Endothelial cell of umbilical vein (primary cell): ENCODE data around the gene RTCA. TPM values are rescaled to one million over a fixed set of nuclear protein-coding genes. Genes with fewer than 3 reads are reported as not detected.
"Not testable (repeated sequence)": the region's sequence is repeated elsewhere in the genome, so short reads cannot be mapped to it uniquely, and the experiment has no call there.

Experiments used
- BruUV-seq: library from RNA; stranded (reverse); fragments of 400-500 nt; replicated peaks from 2 replicates; lab custom pipeline; 2021; lab: Mats Ljungman, UMichigan
- CTCF ChIA-PET: fragments of 300-600, 350-600 bp; sonication (Branson Sonifier 250); formaldehyde crosslinking; loops from one replicate; lab custom pipeline; 2021; ENCODE audit warnings: antibody characterized with exemption, inconsistent platforms; lab: Charles Lee
- POLR2A ChIA-PET: fragments of 300-600, 350-600 bp; sonication (Branson Sonifier 250); formaldehyde crosslinking; loops from one replicate; lab custom pipeline; 2021; ENCODE audit warnings: antibody characterized with exemption, inconsistent platforms; lab: Charles Lee
- DNase-seq: peaks from one replicate; pipeline ENCODE4 v3.0.0-alpha.2; 2011; ENCODE audit warnings: low read depth, low spot score
- FAIRE-seq: peaks from 2 replicates; lab custom pipeline; 2011; peaks lifted over from hg19 to GRCh38; lab: Jason Lieb, UNC
- H2AFZ ChIP-seq: 2 replicates; pipeline ENCODE4 v1.6.0; 2012; ENCODE audit warnings: low read depth, low read length, control low read depth, inconsistent platforms
- H3K27ac ChIP-seq: 2 replicates; pipeline ENCODE4 v1.5.1; 2011; ENCODE audit warnings: low read depth, mild to moderate bottlenecking, control low read depth, low read length, moderate library complexity; ENCODE audit not compliant: insufficient read depth
- H3K27me3 ChIP-seq, 2 experiments: 2 replicates each; pipeline versions ENCODE4 v1.6.0 to v1.6.1; 2011; ENCODE audit warnings: low read length in 2 of 2, mixed read lengths in 1 of 2; ENCODE audit not compliant: control insufficient read depth in 2 of 2, insufficient read depth in 2 of 2
- H3K36me3 ChIP-seq, 2 experiments: 2 replicates in 1 of 2; 3 replicates in 1 of 2; pipeline ENCODE4 v1.5.1; 2011; ENCODE audit warnings: low read length in 2 of 2, mild to moderate bottlenecking in 1 of 2, moderate library complexity in 1 of 2; ENCODE audit not compliant: control insufficient read depth in 2 of 2, insufficient read depth in 2 of 2; ENCODE audit errors: extremely low read depth in 1 of 2
- H3K4me1 ChIP-seq: 3 replicates; pipeline ENCODE4 v1.5.1; 2011; ENCODE audit warnings: mild to moderate bottlenecking, low read length; ENCODE audit not compliant: control insufficient read depth, insufficient read depth; ENCODE audit errors: extremely low read depth
- H3K4me2 ChIP-seq: 2 replicates; pipeline ENCODE4 v1.6.1; 2011; ENCODE audit warnings: low read length, control low read depth, mixed read lengths; ENCODE audit not compliant: insufficient read depth
- H3K4me3 ChIP-seq, 3 experiments: fragments of 200-600 bp in 1 of 3; sonication (generic), shearing (Covaris generic) in 1 of 3; replicated peaks in 1 of 3; 2 replicates each; pipeline ENCODE4 v1.5.1; 2011 to 2016; ENCODE audit warnings: control low read depth in 3 of 3, low read length in 3 of 3, mild to moderate bottlenecking in 2 of 3, inconsistent platforms in 1 of 3, low read depth in 1 of 3, moderate library complexity in 1 of 3; ENCODE audit not compliant: insufficient read depth in 1 of 3
- H3K79me2 ChIP-seq: 2 replicates; pipeline ENCODE4 v1.6.0; 2012; ENCODE audit warnings: low read length, inconsistent platforms; ENCODE audit not compliant: control insufficient read depth, insufficient read depth
- H3K9ac ChIP-seq: replicated peaks from 2 replicates; pipeline ENCODE3; 2011; ENCODE audit warnings: low read length, control low read depth; ENCODE audit not compliant: insufficient read depth; ENCODE audit errors: extremely low read depth
- H3K9me1 ChIP-seq: replicated peaks from 3 replicates; pipeline ENCODE4 v1.6.0; 2011; ENCODE audit warnings: mild to moderate bottlenecking, low read length; ENCODE audit not compliant: control insufficient read depth, insufficient read depth; ENCODE audit errors: extremely low read depth
- H3K9me3 ChIP-seq: replicated peaks from 2 replicates; pipeline ENCODE4 v1.5.1; 2012; ENCODE audit warnings: low read length, inconsistent platforms; ENCODE audit not compliant: control insufficient read depth, insufficient read depth
- H4K20me1 ChIP-seq: replicated peaks from 2 replicates; pipeline ENCODE3; 2011; ENCODE audit warnings: mild to moderate bottlenecking, low read length; ENCODE audit not compliant: control insufficient read depth, insufficient read depth; ENCODE audit errors: extremely low read depth
- EZH2 ChIP-seq: IDR thresholded peaks from 2 replicates; pipeline ENCODE4 v1.6.1; 2012; ENCODE audit warnings: borderline replicate concordance, low read depth, mild to moderate bottlenecking, moderate library complexity, low read length, inconsistent platforms; ENCODE audit not compliant: severe bottlenecking
- FOS ChIP-seq: IDR thresholded peaks from 2 replicates; pipeline ENCODE4 v1.6.1; 2011; ENCODE audit warnings: mild to moderate bottlenecking, low read length, moderate library complexity, borderline replicate concordance; ENCODE audit not compliant: insufficient read depth
- GATA2 ChIP-seq: IDR thresholded peaks from 2 replicates; pipeline ENCODE4 v1.7.0; 2011; ENCODE audit warnings: low read depth, mild to moderate bottlenecking, moderate library complexity, mixed read lengths, low read length; ENCODE audit not compliant: insufficient read length, insufficient read depth
- JUN ChIP-seq: IDR thresholded peaks from 2 replicates; pipeline ENCODE4 v1.6.1; 2011; ENCODE audit warnings: borderline replicate concordance, low read depth; ENCODE audit not compliant: insufficient read length, insufficient read depth
- MYC ChIP-seq: IDR thresholded peaks from one replicate; pipeline ENCODE4 v1.6.1; 2011; ENCODE audit warnings: mild to moderate bottlenecking, low read depth, low read length
- POLR2A ChIP-seq: IDR thresholded peaks from 2 replicates; pipeline ENCODE4 v1.6.1; 2012; ENCODE audit warnings: low read depth, mild to moderate bottlenecking, control low read depth, low read length
- POLR2AphosphoS5 ChIP-seq: IDR thresholded peaks from 2 replicates; pipeline ENCODE4 v1.6.1; 2012; ENCODE audit warnings: low read depth, mild to moderate bottlenecking, control low read depth, low read length, moderate library complexity; ENCODE audit not compliant: insufficient read depth
- dilution Hi-C: fragments of 300-500 bp; cut with MboI; formaldehyde crosslinking; loops from one replicate; pipeline ENCODE4 v1.15.0; 2019; ENCODE audit warnings: low sequenced_read_pairs; ENCODE audit not compliant: extremely low pct_ligation_motif_present
- intact Hi-C: fragments of 100-400 bp; cut with micrococcal nuclease; formaldehyde crosslinking; loops from one replicate; pipeline ENCODE4 v1.10.0; 2022
- polyA plus RNA-seq, 4 experiments: library from polyadenylated mRNA; depleted of rRNA in 3 of 4; stranded (reverse) in 3 of 4; unstranded in 1 of 4; fragments of >200 nt; gene quantifications; 2 replicates each; pipeline versions ENCODE4 v1.2.1 to v1.2.3, GENCODE V29; 2011 to 2012; ENCODE audit warnings: missing spikeins in 1 of 4
- total RNA-seq: library from RNA; stranded (reverse); gene quantifications from 2 replicates; pipeline ENCODE4 v1.2.3, GENCODE V29; 2021
- TF ChIP-seq, protein P1 (sequence below), 2 donors: IDR thresholded peaks; 1 replicate in 1 of 2; 2 replicates in 1 of 2; pipeline ENCODE4 v1.5.1; 2011; ENCODE audit warnings: low read length in 2 of 2, mild to moderate bottlenecking in 2 of 2, moderate library complexity in 2 of 2, control low read depth in 1 of 2, inconsistent platforms in 1 of 2, low read depth in 1 of 2; ENCODE audit not compliant: insufficient read depth in 1 of 2; ENCODE audit errors: extremely low read depth in 1 of 2
- TF ChIP-seq, protein P2 (sequence below): IDR thresholded peaks from 2 replicates; pipeline ENCODE4 v1.6.1; 2011; ENCODE audit not compliant: insufficient read depth, insufficient read length

RTCA gene
- total and polyA plus RNA-seq, 2 donors (not counting 3 experiments of a cell fraction or from before 2014, with no cell fraction given), result 20.3 to 46.6 TPM

DNA sequence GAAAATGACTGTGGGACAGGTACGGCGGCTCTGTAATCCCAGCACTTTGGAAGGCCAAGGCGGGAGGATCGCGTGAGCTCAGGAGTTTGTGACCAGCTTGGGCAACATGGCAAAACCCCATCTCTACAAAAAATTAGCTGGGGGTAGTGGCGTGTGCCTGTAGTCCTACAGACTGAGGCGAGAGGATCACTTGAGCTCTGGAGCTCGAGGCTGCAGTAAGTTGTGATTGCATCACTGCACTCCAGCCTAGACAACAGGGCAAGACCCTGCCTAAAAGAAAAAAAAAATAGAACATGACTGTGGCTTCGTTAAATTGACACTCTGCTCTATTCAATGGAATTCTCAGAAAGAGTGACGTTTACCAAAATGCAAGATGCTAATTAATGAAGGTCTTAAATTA lies 12.5 kb upstream of the RTCA start:
- Histone ChIP-seq H3K4me1 (peaks cover 8% of the 10 kb centered on the region), H3K36me3 (no peaks in the 10 kb centered on the region), H3K27ac (no peak overlapping the region), H3K9me3 (no peaks in the 10 kb centered on the region), H3K9me1 (no peaks in the 10 kb centered on the region), H3K4me3 (no peak overlapping the region), H2AFZ (no peak overlapping the region), H3K79me2 (peaks cover 7% of the 10 kb centered on the region), H4K20me1 (no peaks in the 10 kb centered on the region), H3K4me2 (no peak overlapping the region), H3K9ac (no peak overlapping the region), H3K27me3 (peaks cover 0 to 6% of the 10 kb centered on the region in 2 experiments)
- no peak for TF ChIP-seq GATA2
- TF ChIP-seq JUN, result no peak
- TF ChIP-seq EZH2, result no peak
- no peak for TF ChIP-seq MYC
- no peak for TF ChIP-seq POLR2AphosphoS5
- no peak for TF ChIP-seq POLR2A
- no peak for TF ChIP-seq FOS
- TF ChIP-seq, protein P1, sequence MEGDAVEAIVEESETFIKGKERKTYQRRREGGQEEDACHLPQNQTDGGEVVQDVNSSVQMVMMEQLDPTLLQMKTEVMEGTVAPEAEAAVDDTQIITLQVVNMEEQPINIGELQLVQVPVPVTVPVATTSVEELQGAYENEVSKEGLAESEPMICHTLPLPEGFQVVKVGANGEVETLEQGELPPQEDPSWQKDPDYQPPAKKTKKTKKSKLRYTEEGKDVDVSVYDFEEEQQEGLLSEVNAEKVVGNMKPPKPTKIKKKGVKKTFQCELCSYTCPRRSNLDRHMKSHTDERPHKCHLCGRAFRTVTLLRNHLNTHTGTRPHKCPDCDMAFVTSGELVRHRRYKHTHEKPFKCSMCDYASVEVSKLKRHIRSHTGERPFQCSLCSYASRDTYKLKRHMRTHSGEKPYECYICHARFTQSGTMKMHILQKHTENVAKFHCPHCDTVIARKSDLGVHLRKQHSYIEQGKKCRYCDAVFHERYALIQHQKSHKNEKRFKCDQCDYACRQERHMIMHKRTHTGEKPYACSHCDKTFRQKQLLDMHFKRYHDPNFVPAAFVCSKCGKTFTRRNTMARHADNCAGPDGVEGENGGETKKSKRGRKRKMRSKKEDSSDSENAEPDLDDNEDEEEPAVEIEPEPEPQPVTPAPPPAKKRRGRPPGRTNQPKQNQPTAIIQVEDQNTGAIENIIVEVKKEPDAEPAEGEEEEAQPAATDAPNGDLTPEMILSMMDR (IDR thresholded peaks at IDR 0.05; ENCODE audit: extremely low read depth in 1 of 2, insufficient read depth in 1 of 2, low read depth in 1 of 2, low read length in 2 of 2), result no peak
- TF ChIP-seq, protein P2, sequence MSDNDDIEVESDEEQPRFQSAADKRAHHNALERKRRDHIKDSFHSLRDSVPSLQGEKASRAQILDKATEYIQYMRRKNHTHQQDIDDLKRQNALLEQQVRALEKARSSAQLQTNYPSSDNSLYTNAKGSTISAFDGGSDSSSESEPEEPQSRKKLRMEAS, result no peak
- dilution Hi-C loops (no loop called here), intact Hi-C loops (no loop called here)
- DNase-seq (no peak), FAIRE-seq (no peak)
- BruUV-seq, result no TSS peak
- ChIA-PET CTCF (no interaction called here), POLR2A (no interaction called here)

DNA sequence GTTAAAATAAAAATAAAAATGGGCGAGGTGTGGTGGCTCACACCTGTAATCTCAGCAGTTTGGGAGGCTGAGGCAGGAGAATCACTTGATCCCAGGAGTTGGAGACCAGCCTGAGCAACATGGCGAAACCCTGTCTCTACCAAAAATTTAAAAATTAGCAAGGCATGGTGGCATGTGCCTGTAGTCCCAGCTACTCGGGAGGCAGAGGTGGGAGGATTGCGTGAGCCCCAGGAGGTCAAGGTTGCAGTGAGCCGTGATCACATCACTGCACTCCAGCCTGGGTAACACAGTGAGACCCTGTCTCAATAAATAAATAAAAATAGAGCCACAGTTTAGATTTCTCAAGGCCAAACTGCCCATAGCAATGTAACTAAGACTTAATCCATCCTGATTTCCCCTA lies 9.7 kb upstream of the RTCA start:
- H3K36me3 ChIP-seq, H3K4me2 ChIP-seq, POLR2A ChIA-PET, H3K27me3 ChIP-seq, H3K4me1 ChIP-seq, DNase-seq, H4K20me1 ChIP-seq, BruUV-seq, FAIRE-seq, H3K9me1 ChIP-seq, H3K9me3 ChIP-seq, H3K79me2 ChIP-seq, H3K9ac ChIP-seq, H3K27ac ChIP-seq, intact Hi-C loops, H2AFZ ChIP-seq, dilution Hi-C loops, H3K4me3 ChIP-seq: not testable (repeated sequence)
- CTCF ChIA-PET, result interaction anchor here (1.1 kb wide), 1 partner anchor 34 kb away, joined by 3 read pairs; no protein-coding TSS in a partner anchor

DNA sequence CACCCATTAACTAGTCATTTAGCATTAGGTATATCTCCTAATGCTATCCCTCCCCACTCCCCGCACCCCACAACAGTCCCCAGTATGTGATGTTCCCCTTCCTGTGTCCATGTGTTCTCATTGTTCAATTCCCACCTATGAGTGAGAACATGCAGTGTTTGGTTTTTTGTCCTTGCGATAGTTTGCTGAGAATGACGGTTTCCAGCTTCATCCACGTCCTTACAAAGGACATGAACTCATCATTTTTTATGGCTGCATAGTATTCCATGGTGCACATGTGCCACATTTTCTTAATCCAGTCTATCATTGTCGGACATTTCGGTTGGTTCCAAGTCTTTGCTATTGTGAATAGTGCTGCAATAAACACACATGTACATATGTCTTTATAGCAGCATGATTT lies 7.6 kb upstream of the RTCA start:
- H3K4me2 ChIP-seq, H3K9me1 ChIP-seq, dilution Hi-C loops, H3K9me3 ChIP-seq, H3K4me3 ChIP-seq, H2AFZ ChIP-seq, POLR2A ChIA-PET, intact Hi-C loops, FAIRE-seq, H3K79me2 ChIP-seq, CTCF ChIA-PET, H3K36me3 ChIP-seq, H3K4me1 ChIP-seq, DNase-seq, H4K20me1 ChIP-seq, H3K9ac ChIP-seq, BruUV-seq, H3K27me3 ChIP-seq, H3K27ac ChIP-seq: not testable (repeated sequence)
